Endothelial cell of umbilical vein (primary cell): ENCODE results near the gene KRT3. TPM values are rescaled to one million over a fixed set of nuclear protein-coding genes. Genes with fewer than 3 reads are reported as not detected.

Experiments used
- BruUV-seq: library from RNA; stranded (reverse); fragments of 400-500 nt; replicated peaks from 2 replicates; lab custom pipeline; 2021; lab: Mats Ljungman, UMichigan
- CTCF ChIA-PET: fragments of 300-600, 350-600 bp; sonication (Branson Sonifier 250); formaldehyde crosslinking; loops from one replicate; lab custom pipeline; 2021; ENCODE audit warnings: antibody characterized with exemption, inconsistent platforms; lab: Charles Lee
- POLR2A ChIA-PET: fragments of 300-600, 350-600 bp; sonication (Branson Sonifier 250); formaldehyde crosslinking; loops from one replicate; lab custom pipeline; 2021; ENCODE audit warnings: antibody characterized with exemption, inconsistent platforms; lab: Charles Lee
- DNase-seq: peaks from one replicate; pipeline ENCODE4 v3.0.0-alpha.2; 2011; ENCODE audit warnings: low read depth, low spot score
- FAIRE-seq: peaks from 2 replicates; lab custom pipeline; 2011; peaks lifted over from hg19 to GRCh38; lab: Jason Lieb, UNC
- H2AFZ ChIP-seq: 2 replicates; pipeline ENCODE4 v1.6.0; 2012; ENCODE audit warnings: low read depth, low read length, control low read depth, inconsistent platforms
- H3K27ac ChIP-seq: 2 replicates; pipeline ENCODE4 v1.5.1; 2011; ENCODE audit warnings: low read depth, mild to moderate bottlenecking, control low read depth, low read length, moderate library complexity; ENCODE audit not compliant: insufficient read depth
- H3K27me3 ChIP-seq, 2 experiments: 2 replicates each; pipeline versions ENCODE4 v1.6.0 to v1.6.1; 2011; ENCODE audit warnings: low read length in 2 of 2, mixed read lengths in 1 of 2; ENCODE audit not compliant: control insufficient read depth in 2 of 2, insufficient read depth in 2 of 2
- H3K36me3 ChIP-seq, 2 experiments: 2 replicates in 1 of 2; 3 replicates in 1 of 2; pipeline ENCODE4 v1.5.1; 2011; ENCODE audit warnings: low read length in 2 of 2, mild to moderate bottlenecking in 1 of 2, moderate library complexity in 1 of 2; ENCODE audit not compliant: control insufficient read depth in 2 of 2, insufficient read depth in 2 of 2; ENCODE audit errors: extremely low read depth in 1 of 2
- H3K4me1 ChIP-seq: 3 replicates; pipeline ENCODE4 v1.5.1; 2011; ENCODE audit warnings: mild to moderate bottlenecking, low read length; ENCODE audit not compliant: control insufficient read depth, insufficient read depth; ENCODE audit errors: extremely low read depth
- H3K4me2 ChIP-seq: 2 replicates; pipeline ENCODE4 v1.6.1; 2011; ENCODE audit warnings: low read length, control low read depth, mixed read lengths; ENCODE audit not compliant: insufficient read depth
- H3K4me3 ChIP-seq, 3 experiments: fragments of 200-600 bp in 1 of 3; sonication (generic), shearing (Covaris generic) in 1 of 3; replicated peaks in 1 of 3; 2 replicates each; pipeline ENCODE4 v1.5.1; 2011 to 2016; ENCODE audit warnings: control low read depth in 3 of 3, low read length in 3 of 3, mild to moderate bottlenecking in 2 of 3, inconsistent platforms in 1 of 3, low read depth in 1 of 3, moderate library complexity in 1 of 3; ENCODE audit not compliant: insufficient read depth in 1 of 3
- H3K79me2 ChIP-seq: 2 replicates; pipeline ENCODE4 v1.6.0; 2012; ENCODE audit warnings: low read length, inconsistent platforms; ENCODE audit not compliant: control insufficient read depth, insufficient read depth
- H3K9ac ChIP-seq: replicated peaks from 2 replicates; pipeline ENCODE3; 2011; ENCODE audit warnings: low read length, control low read depth; ENCODE audit not compliant: insufficient read depth; ENCODE audit errors: extremely low read depth
- H3K9me1 ChIP-seq: replicated peaks from 3 replicates; pipeline ENCODE4 v1.6.0; 2011; ENCODE audit warnings: mild to moderate bottlenecking, low read length; ENCODE audit not compliant: control insufficient read depth, insufficient read depth; ENCODE audit errors: extremely low read depth
- H3K9me3 ChIP-seq: replicated peaks from 2 replicates; pipeline ENCODE4 v1.5.1; 2012; ENCODE audit warnings: low read length, inconsistent platforms; ENCODE audit not compliant: control insufficient read depth, insufficient read depth
- H4K20me1 ChIP-seq: replicated peaks from 2 replicates; pipeline ENCODE3; 2011; ENCODE audit warnings: mild to moderate bottlenecking, low read length; ENCODE audit not compliant: control insufficient read depth, insufficient read depth; ENCODE audit errors: extremely low read depth
- CTCF ChIP-seq, 2 donors: IDR thresholded peaks; 1 replicate in 1 of 2; 2 replicates in 1 of 2; pipeline ENCODE4 v1.5.1; 2011; ENCODE audit warnings: low read length in 2 of 2, mild to moderate bottlenecking in 2 of 2, moderate library complexity in 2 of 2, control low read depth in 1 of 2, inconsistent platforms in 1 of 2, low read depth in 1 of 2; ENCODE audit not compliant: insufficient read depth in 1 of 2; ENCODE audit errors: extremely low read depth in 1 of 2
- EZH2 ChIP-seq: IDR thresholded peaks from 2 replicates; pipeline ENCODE4 v1.6.1; 2012; ENCODE audit warnings: borderline replicate concordance, low read depth, mild to moderate bottlenecking, moderate library complexity, low read length, inconsistent platforms; ENCODE audit not compliant: severe bottlenecking
- FOS ChIP-seq: IDR thresholded peaks from 2 replicates; pipeline ENCODE4 v1.6.1; 2011; ENCODE audit warnings: mild to moderate bottlenecking, low read length, moderate library complexity, borderline replicate concordance; ENCODE audit not compliant: insufficient read depth
- GATA2 ChIP-seq: IDR thresholded peaks from 2 replicates; pipeline ENCODE4 v1.7.0; 2011; ENCODE audit warnings: low read depth, mild to moderate bottlenecking, moderate library complexity, mixed read lengths, low read length; ENCODE audit not compliant: insufficient read length, insufficient read depth
- JUN ChIP-seq: IDR thresholded peaks from 2 replicates; pipeline ENCODE4 v1.6.1; 2011; ENCODE audit warnings: borderline replicate concordance, low read depth; ENCODE audit not compliant: insufficient read length, insufficient read depth
- MAX ChIP-seq: IDR thresholded peaks from 2 replicates; pipeline ENCODE4 v1.6.1; 2011; ENCODE audit not compliant: insufficient read depth, insufficient read length
- MYC ChIP-seq: IDR thresholded peaks from one replicate; pipeline ENCODE4 v1.6.1; 2011; ENCODE audit warnings: mild to moderate bottlenecking, low read depth, low read length
- POLR2A ChIP-seq: IDR thresholded peaks from 2 replicates; pipeline ENCODE4 v1.6.1; 2012; ENCODE audit warnings: low read depth, mild to moderate bottlenecking, control low read depth, low read length
- POLR2AphosphoS5 ChIP-seq: IDR thresholded peaks from 2 replicates; pipeline ENCODE4 v1.6.1; 2012; ENCODE audit warnings: low read depth, mild to moderate bottlenecking, control low read depth, low read length, moderate library complexity; ENCODE audit not compliant: insufficient read depth
- dilution Hi-C: fragments of 300-500 bp; cut with MboI; formaldehyde crosslinking; loops from one replicate; pipeline ENCODE4 v1.15.0; 2019; ENCODE audit warnings: low sequenced_read_pairs; ENCODE audit not compliant: extremely low pct_ligation_motif_present
- intact Hi-C: fragments of 100-400 bp; cut with micrococcal nuclease; formaldehyde crosslinking; loops from one replicate; pipeline ENCODE4 v1.10.0; 2022
- polyA plus RNA-seq, 4 experiments: library from polyadenylated mRNA; depleted of rRNA in 3 of 4; stranded (reverse) in 3 of 4; unstranded in 1 of 4; fragments of >200 nt; gene quantifications; 2 replicates each; pipeline versions ENCODE4 v1.2.1 to v1.2.3, GENCODE V29; 2011 to 2012; ENCODE audit warnings: missing spikeins in 1 of 4
- total RNA-seq: library from RNA; stranded (reverse); gene quantifications from 2 replicates; pipeline ENCODE4 v1.2.3, GENCODE V29; 2021

The KRT3 gene
- total and polyA plus RNA-seq, 2 donors (not counting 3 experiments of a cell fraction or from before 2014, with no cell fraction given), result not detected

GRCh38 chr12:52800259-52800917, 4.5 kb upstream of the KRT3 start:
- BruUV-seq, result no TSS peak
- POLR2A ChIA-PET, result no interaction called here
- no peaks in the 10 kb centered on the region for H4K20me1 ChIP-seq
- H3K9me3 ChIP-seq, result no peaks in the 10 kb centered on the region
- dilution Hi-C loops, result no loop called here
- no peak overlapping the region for H3K9ac ChIP-seq
- no peak overlapping the region for H3K27ac ChIP-seq
- intact Hi-C loops, result no loop called here
- DNase-seq (no peak), FAIRE-seq (no peak)
- TF ChIP-seq FOS, result no peak
- TF ChIP-seq JUN, result no peak
- no peak for TF ChIP-seq MAX
- no peak for TF ChIP-seq POLR2A
- TF ChIP-seq MYC, result no peak
- TF ChIP-seq GATA2, result no peak
- TF ChIP-seq POLR2AphosphoS5, result no peak
- TF ChIP-seq CTCF (IDR thresholded peaks at IDR 0.05; ENCODE audit: extremely low read depth in 1 of 2, insufficient read depth in 1 of 2, low read depth in 1 of 2, low read length in 2 of 2), result no peak
- no peak for TF ChIP-seq EZH2
- H3K4me3 ChIP-seq, result no peak overlapping the region
- H3K79me2 ChIP-seq, result no peaks in the 10 kb centered on the region
- CTCF ChIA-PET, result interaction anchor here (0.7 kb wide), 1 partner anchor 65 kb away, joined by 3 read pairs; no protein-coding TSS in a partner anchor
- no peaks in the 10 kb centered on the region for H3K36me3 ChIP-seq
- no peak overlapping the region for H2AFZ ChIP-seq
- H3K4me1 ChIP-seq, result no peaks in the 10 kb centered on the region
- H3K4me2 ChIP-seq, result no peak overlapping the region
- H3K9me1 ChIP-seq, result no peaks in the 10 kb centered on the region
- peaks cover 0 to 8% of the 10 kb centered on the region in 2 experiments for H3K27me3 ChIP-seq
